ENCODE results near the gene CDCP1. TPM values are rescaled to one million over a fixed set of nuclear protein-coding genes. Genes with fewer than 3 reads are reported as not detected.

Gene CDCP1
- total RNA-seq, 3 donors from 2014 or later (not counting 1 experiment from before 2014, with no cell fraction given): 0.38 to 0.61 (median 0.48) TPM

GRCh38 chr3:45163481-45163880 is 17.3 kb upstream of the CDCP1 start:
- no peaks in the 10 kb centered on the region for H3K9me3 Mint-ChIP-seq
- 42% methylated on average over 6 of the region's 6 CpGs for WGBS (ENCODE audit: insufficient coverage)
- TF ChIP-seq, protein P1, sequence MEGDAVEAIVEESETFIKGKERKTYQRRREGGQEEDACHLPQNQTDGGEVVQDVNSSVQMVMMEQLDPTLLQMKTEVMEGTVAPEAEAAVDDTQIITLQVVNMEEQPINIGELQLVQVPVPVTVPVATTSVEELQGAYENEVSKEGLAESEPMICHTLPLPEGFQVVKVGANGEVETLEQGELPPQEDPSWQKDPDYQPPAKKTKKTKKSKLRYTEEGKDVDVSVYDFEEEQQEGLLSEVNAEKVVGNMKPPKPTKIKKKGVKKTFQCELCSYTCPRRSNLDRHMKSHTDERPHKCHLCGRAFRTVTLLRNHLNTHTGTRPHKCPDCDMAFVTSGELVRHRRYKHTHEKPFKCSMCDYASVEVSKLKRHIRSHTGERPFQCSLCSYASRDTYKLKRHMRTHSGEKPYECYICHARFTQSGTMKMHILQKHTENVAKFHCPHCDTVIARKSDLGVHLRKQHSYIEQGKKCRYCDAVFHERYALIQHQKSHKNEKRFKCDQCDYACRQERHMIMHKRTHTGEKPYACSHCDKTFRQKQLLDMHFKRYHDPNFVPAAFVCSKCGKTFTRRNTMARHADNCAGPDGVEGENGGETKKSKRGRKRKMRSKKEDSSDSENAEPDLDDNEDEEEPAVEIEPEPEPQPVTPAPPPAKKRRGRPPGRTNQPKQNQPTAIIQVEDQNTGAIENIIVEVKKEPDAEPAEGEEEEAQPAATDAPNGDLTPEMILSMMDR (IDR thresholded peaks at IDR 0.05): no peak
- no peak for ATAC-seq
- no peaks in the 10 kb centered on the region for H3K36me3 ChIP-seq (ENCODE audit: control insufficient read depth, insufficient read depth, low read length)
- no peak overlapping the region for H3K4me3 Mint-ChIP-seq
- DNase-seq: no peak
- intact Hi-C loops (cut with micrococcal nuclease): no loop called here
- no peaks in the 10 kb centered on the region for H3K36me3 Mint-ChIP-seq
- H3K4me1 ChIP-seq (ENCODE audit: control insufficient read depth, insufficient read depth, low read length): peaks cover 15% of the 10 kb centered on the region
- H3K4me3 ChIP-seq (ENCODE audit: low read length): no peak overlapping the region
- H3K27ac ChIP-seq (ENCODE audit: low read length): no peak overlapping the region
- H3K9me3 ChIP-seq (ENCODE audit: control insufficient read depth, insufficient read depth, low read length): no peaks in the 10 kb centered on the region
- peaks cover 11 to 15% of the 10 kb centered on the region in 2 donors for H3K27me3 Mint-ChIP-seq (ENCODE audit: low read depth in 2 of 2)
- H3K27ac Mint-ChIP-seq: no peak overlapping the region
- no peaks in the 10 kb centered on the region for H3K27me3 ChIP-seq (ENCODE audit: control insufficient read depth, insufficient read depth, low read length)
- H3K4me1 Mint-ChIP-seq: peaks cover 23 to 25% of the 10 kb centered on the region in 2 donors

DNA sequence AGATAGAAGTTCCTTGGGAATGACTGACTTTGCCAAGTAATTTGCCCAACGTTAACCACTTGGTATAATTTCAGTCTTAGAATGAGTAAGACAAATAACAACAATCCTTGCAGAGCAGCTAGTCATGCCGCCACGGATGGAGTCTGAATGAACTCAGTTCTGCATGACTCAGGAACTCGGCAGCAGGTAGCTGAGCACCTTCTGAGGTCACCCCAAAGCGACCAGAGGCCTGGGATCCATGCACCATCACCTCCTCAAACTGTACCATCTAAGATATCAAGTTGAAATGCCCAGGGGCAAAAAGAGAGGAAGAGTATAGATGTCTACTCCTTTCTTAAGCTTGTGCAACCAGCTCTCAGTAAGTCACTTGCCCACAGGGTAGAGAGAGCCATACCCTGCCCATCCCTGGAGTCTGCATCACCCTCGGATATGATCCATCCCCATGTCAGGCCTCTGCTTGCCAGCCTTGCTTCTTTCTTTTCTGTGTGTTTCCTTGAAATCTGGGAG is 8.5 kb upstream of the CDCP1 start:
- Mint-ChIP-seq H3K9me3 (no peaks in the 10 kb centered on the region), H3K4me1 (no peaks in the 10 kb centered on the region), H3K27ac (no peak overlapping the region), H3K27me3 (ENCODE audit: low read depth in 2 of 2) (peaks cover 19% of the 10 kb centered on the region in 2 donors), H3K36me3 (no peaks in the 10 kb centered on the region), H3K4me3 (no peak overlapping the region)
- H3K9me3 ChIP-seq (ENCODE audit: control insufficient read depth, insufficient read depth, low read length): no peaks in the 10 kb centered on the region
- intact Hi-C loops (cut with micrococcal nuclease): no loop called here
- ATAC-seq (no peak), DNase-seq (no peak)
- no peak overlapping the region for H3K27ac ChIP-seq (ENCODE audit: low read length)
- 89% methylated on average over 5 of the region's 6 CpGs for WGBS (ENCODE audit: insufficient coverage)
- no peaks in the 10 kb centered on the region for H3K4me1 ChIP-seq (ENCODE audit: control insufficient read depth, insufficient read depth, low read length)
- TF ChIP-seq, protein P1 (IDR thresholded peaks at IDR 0.05): no peak
- no peaks in the 10 kb centered on the region for H3K36me3 ChIP-seq (ENCODE audit: control insufficient read depth, insufficient read depth, low read length)
- no peaks in the 10 kb centered on the region for H3K27me3 ChIP-seq (ENCODE audit: control insufficient read depth, insufficient read depth, low read length)
- no peak overlapping the region for H3K4me3 ChIP-seq (ENCODE audit: low read length)

DNA sequence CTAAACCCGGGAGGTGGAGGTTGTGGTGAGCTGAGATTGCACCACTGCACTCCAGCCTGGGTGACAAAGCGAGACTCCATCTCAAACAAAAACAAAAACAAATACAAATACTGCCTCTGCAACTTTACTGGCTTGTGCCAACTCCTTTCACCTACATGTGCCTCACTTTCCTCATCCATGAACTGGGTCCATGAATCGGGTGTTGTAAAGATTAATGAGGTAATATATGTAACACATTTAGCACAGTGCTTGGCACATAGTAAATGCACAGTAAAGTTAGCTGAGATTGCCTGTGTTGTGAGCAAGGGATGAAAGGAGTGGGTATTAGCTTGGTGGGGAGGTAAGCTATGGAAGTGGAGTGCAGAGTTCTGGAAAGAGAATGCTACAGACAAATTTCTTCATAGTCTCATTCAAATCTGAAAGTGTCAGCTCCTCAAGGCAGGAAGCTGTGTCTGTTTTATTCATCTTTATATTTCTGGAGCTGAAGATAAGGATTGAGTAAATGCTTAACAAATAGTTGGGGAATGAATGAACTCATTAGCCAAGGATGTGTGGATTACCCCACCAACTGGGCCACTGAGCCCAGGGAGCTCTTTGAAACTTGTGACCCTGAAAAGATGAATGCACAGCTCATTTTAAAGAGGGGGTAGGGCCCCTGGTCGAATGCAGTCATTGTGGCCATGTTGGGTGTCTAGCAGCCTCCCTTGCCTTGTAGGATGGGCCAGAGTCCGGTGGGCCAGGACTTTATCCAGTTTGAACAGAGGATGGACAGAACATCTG is 7.7 kb upstream of the CDCP1 start:
- Histone ChIP-seq H3K27ac (ENCODE audit: low read length) (no peak overlapping the region), H3K4me1 (ENCODE audit: control insufficient read depth, insufficient read depth, low read length) (no peaks in the 10 kb centered on the region), H3K4me3 (ENCODE audit: low read length) (no peak overlapping the region), H3K27me3 (ENCODE audit: control insufficient read depth, insufficient read depth, low read length) (peaks cover 1% of the 10 kb centered on the region), H3K9me3 (ENCODE audit: control insufficient read depth, insufficient read depth, low read length) (no peaks in the 10 kb centered on the region), H3K36me3 (ENCODE audit: control insufficient read depth, insufficient read depth, low read length) (no peaks in the 10 kb centered on the region)
- Mint-ChIP-seq H3K4me3 (no peak overlapping the region), H3K27ac (no peak overlapping the region), H3K27me3 (ENCODE audit: low read depth in 2 of 2) (peaks cover 18 to 22% of the 10 kb centered on the region in 2 donors), H3K9me3 (no peaks in the 10 kb centered on the region), H3K36me3 (no peaks in the 10 kb centered on the region), H3K4me1 (no peaks in the 10 kb centered on the region)
- DNase-seq: no peak
- intact Hi-C loops (cut with micrococcal nuclease): no loop called here
- 68% methylated on average over 3 of the region's 5 CpGs for WGBS (ENCODE audit: insufficient coverage)
- TF ChIP-seq, protein P1 (IDR thresholded peaks at IDR 0.05): no peak
- no peak for ATAC-seq

Measured in natural killer cell (primary cell).